A673 (cell line): Measurements from ENCODE around the gene KNDC1.

ENCODE experiments used
- EZH2 ChIP-seq: fragments of 200-600 bp; sonication (generic); IDR thresholded peaks from 2 replicates; pipeline ENCODE4 v1.6.1; 2017; ENCODE audit warnings: borderline replicate concordance, low read depth, mild to moderate bottlenecking, mixed read lengths, antibody characterized with exemption, low read length; ENCODE audit not compliant: poor library complexity, severe bottlenecking
- TF ChIP-seq, protein P1 (sequence below): fragments of 300-800, 200-600 bp; sonication (generic); conservative IDR thresholded peaks from 2 replicates; pipeline ENCODE4 v1.5.1; 2017; ENCODE audit warnings: low read depth, mild to moderate bottlenecking, antibody characterized with exemption, low read length, moderate library complexity, mixed read lengths

DNA sequence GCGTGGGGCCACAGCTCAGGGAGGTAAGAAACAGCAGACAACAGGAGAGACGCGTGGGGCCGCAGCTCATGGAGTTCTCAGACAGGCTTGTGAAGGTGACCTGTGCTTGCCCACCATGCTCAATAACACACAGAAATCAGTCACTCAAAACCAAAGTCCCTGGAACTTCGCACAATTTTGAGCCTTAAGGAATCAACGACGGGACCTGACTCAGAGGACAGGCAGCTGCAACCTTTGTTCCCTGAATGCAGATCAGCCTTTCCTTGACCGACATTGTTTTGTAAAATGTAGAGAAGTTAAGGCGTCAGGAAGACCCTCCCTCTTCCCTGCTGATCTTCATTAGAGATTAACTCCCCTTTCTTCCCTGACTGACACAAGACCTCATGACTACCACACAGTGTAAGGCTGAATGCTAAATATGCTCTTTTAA lies 8.5 kb upstream of the KNDC1 start:
- TF ChIP-seq, protein P1, sequence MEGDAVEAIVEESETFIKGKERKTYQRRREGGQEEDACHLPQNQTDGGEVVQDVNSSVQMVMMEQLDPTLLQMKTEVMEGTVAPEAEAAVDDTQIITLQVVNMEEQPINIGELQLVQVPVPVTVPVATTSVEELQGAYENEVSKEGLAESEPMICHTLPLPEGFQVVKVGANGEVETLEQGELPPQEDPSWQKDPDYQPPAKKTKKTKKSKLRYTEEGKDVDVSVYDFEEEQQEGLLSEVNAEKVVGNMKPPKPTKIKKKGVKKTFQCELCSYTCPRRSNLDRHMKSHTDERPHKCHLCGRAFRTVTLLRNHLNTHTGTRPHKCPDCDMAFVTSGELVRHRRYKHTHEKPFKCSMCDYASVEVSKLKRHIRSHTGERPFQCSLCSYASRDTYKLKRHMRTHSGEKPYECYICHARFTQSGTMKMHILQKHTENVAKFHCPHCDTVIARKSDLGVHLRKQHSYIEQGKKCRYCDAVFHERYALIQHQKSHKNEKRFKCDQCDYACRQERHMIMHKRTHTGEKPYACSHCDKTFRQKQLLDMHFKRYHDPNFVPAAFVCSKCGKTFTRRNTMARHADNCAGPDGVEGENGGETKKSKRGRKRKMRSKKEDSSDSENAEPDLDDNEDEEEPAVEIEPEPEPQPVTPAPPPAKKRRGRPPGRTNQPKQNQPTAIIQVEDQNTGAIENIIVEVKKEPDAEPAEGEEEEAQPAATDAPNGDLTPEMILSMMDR = no peak
- TF ChIP-seq EZH2 = no peak
